Choroid plexus epithelial cell (primary cell): Measurements from ENCODE around the gene HBM.
A peak's percentile ranks its signal among the peaks of the same experiment; 100 is the strongest.
"Not testable (repeated sequence)": the region's sequence is repeated elsewhere in the genome, so short reads cannot be mapped to it uniquely, and the experiment has no call there.

Experiments used
- DNase-seq: peaks from one replicate; pipeline ENCODE4 v3.0.0-alpha.2; 2010; ENCODE audit warnings: low read depth
- H3K4me3 ChIP-seq: 2 replicates; pipeline ENCODE4 v1.5.1; 2011; ENCODE audit warnings: low read depth, mild to moderate bottlenecking, control low read depth, low read length, moderate library complexity
- TF ChIP-seq, protein P1 (sequence below): conservative IDR thresholded peaks from 2 replicates; pipeline ENCODE4 v1.5.1; 2011; ENCODE audit warnings: low read depth, mild to moderate bottlenecking, control low read depth, inconsistent platforms, low read length, moderate library complexity

HBM gene

DNA sequence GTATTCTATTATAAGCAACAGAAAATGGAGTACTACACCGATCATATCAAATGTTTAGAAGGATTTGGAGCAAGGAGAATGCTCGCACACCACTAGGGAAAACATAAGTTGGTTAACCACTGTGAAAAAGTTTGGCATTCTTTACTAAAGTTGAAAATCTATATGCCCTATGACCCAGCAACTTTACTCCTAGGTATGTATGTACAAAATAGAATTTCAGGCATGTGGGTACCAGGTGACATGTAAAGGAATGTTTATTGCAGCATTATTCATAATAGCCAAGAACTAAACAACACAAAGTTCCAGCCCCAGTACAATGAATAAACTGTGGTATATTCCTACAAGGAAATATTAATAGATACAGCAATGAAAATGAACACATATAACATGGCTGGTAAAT lies 19.1 kb upstream of the HBM start:
- TF ChIP-seq, protein P1, sequence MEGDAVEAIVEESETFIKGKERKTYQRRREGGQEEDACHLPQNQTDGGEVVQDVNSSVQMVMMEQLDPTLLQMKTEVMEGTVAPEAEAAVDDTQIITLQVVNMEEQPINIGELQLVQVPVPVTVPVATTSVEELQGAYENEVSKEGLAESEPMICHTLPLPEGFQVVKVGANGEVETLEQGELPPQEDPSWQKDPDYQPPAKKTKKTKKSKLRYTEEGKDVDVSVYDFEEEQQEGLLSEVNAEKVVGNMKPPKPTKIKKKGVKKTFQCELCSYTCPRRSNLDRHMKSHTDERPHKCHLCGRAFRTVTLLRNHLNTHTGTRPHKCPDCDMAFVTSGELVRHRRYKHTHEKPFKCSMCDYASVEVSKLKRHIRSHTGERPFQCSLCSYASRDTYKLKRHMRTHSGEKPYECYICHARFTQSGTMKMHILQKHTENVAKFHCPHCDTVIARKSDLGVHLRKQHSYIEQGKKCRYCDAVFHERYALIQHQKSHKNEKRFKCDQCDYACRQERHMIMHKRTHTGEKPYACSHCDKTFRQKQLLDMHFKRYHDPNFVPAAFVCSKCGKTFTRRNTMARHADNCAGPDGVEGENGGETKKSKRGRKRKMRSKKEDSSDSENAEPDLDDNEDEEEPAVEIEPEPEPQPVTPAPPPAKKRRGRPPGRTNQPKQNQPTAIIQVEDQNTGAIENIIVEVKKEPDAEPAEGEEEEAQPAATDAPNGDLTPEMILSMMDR: no peak
- no peak overlapping the region for H3K4me3 ChIP-seq
- no peak for DNase-seq

DNA sequence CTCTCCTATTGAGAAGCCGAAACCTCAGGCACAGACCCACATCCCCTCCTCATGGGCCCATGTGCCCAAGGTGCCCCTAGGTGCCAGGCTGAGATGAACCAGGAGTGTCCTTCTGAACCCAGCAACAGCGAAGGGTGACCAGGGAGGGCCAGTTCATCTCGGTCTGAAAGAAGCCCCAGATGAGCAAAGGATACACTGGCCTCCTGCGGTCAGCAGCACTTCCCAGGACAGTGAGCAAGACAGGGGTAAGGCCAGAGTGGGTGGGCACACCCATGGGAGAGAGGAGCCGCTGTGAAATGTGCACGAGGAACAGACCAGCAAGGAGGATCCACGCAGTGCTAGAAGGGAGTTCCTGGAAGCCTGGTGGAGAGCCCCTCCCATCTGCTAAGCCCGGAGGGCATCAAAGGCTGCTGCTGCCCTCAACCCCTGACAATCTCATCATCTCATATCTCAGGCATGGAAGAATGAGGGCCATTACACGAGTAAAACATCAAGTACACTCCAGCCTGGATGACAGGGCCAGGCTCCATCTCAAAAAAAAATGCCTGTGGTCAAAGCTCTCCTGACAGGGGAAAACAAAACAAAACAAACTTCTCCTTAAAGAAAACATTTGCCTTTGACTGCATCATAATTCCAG lies 16.6 kb upstream of the HBM start:
- TF ChIP-seq, protein P1: no peak
- DNase-seq: peak; percentile 30
- no peak overlapping the region for H3K4me3 ChIP-seq

DNA sequence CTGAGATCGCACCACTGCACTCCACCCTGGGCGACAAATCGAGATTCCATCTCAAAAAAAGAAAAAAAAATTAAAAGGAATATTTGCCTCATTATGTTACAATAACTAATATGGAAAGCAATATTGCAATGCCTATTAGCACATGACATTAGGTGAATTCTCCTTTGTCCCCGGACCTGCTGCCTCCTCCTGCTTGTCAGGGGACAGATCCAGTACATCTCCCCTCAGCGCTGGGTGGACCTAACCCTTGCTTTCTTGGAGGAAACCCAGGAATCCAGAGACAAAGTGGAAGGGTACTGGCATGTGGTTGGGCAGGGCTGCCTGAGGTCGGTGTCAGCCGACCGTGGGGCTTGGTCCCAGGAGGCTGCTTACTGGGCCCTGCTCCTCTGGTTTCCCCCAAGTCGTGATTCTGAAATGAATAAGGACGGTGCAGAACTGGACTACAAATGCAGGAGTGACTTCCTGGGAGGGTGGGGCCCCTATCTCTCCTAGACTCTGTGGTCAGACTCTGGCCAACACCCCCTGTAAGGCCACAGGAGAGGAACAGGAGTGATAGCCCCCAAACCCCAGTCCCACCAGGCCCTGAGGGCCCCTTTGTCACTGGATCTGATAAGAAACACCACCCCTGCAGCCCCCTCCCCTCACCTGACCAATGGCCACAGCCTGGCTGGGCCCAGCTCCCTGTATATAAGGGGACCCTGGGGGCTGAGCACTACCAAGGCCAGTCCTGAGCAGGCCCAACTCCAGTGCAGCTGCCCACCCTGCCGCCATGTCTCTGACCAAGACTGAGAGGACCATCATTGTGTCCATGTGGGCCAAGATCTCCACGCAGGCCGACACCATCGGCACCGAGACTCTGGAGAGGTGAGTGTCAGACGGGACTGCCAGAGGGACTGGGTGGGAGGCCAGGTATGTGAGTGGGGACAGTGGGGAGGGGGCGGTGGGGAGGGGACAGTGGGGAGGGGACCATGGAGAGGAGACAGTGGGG lies 13.3 kb upstream of the HBM start, which contains the start of gene HBZ:
HBZ (plus strand) TSS at position 504 of the 988 bp plus-strand sequence; CDS start at position 770, 266 bp downstream.
- TF ChIP-seq, protein P1: no peak
- no peak for DNase-seq
- H3K4me3 ChIP-seq: no peak within 1 kb of the TSS

DNA sequence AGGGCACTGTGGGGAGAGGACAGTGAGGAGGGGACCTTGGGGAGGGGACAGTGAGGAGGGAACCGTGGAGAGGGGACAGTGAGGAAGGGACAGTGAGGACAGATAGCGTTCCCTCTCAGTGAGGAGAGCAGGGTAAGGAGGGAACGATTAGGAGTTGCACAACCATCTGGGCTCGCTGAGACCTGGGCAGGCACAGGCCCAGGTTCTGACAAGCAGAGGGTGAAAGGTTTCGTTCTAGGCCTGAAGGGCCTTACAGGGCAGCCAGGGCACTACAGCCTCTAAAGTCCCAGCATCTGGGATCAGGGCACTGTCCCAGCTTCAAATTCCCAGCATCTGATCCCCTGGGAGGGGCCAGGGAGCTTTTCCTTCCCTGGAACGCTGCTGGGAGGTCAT lies 12.7 kb upstream of the HBM start:
- not testable (repeated sequence) for DNase-seq, H3K4me3 ChIP-seq

DNA sequence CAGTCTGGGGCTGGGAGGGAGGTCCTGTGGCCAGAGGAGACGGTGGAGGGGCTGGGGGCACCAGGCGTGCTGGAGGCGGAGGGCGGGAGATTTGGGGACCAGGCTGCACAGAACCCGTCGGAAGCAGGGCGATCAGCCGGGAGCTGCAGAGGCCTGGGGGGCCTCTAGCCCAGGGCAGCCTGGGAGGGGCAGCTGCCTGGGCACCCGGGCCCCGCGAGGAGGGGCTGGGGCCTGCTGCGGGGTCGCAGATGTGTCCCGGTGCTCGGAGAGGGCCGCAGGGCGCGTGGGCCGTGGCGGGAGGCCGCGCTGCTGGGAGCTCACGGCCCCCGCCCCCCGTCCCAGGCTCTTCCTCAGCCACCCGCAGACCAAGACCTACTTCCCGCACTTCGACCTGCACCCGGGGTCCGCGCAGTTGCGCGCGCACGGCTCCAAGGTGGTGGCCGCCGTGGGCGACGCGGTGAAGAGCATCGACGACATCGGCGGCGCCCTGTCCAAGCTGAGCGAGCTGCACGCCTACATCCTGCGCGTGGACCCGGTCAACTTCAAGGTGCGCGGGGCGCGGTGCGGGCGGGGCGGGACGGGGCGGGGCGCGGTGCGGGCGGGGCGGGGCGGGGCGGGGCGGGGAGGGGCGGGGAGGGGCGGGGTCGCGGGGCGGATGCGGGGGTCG lies 12.1 kb upstream of the HBM start:
- H3K4me3 ChIP-seq, DNase-seq: not testable (repeated sequence)

DNA sequence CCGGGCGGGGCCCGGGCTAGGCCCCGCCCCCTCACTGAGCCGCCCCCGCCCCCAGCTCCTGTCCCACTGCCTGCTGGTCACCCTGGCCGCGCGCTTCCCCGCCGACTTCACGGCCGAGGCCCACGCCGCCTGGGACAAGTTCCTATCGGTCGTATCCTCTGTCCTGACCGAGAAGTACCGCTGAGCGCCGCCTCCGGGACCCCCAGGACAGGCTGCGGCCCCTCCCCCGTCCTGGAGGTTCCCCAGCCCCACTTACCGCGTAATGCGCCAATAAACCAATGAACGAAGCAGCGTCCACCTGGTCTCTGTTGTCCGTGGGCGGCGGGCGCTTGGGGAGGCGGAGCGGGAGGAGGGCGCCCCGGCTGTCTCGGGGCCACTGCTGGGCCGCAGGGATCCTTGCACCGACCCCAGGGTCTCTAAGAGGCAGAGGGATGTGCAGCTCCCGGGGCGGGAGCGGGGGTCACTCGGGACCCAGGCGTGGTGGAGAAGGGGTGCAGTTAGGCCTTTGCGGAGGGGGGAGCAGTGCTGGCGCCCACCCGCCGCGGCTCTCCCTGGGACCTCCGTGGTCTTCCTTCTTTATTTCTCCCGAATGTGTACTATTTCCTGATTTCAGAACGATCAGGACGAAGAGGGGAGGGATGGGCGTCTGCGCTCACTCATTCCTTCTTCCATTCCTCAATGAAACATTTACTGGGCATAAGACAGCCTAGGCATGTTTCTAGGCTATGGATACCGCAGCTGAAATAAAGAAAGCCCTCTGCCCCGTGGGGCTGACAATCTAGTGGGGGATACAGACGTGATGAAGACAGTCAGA lies 11.4 kb upstream of the HBM start:
- H3K4me3 ChIP-seq: peak overlapping the region; percentile 56
- DNase-seq: peak; percentile 41
- TF ChIP-seq, protein P1: no peak

DNA sequence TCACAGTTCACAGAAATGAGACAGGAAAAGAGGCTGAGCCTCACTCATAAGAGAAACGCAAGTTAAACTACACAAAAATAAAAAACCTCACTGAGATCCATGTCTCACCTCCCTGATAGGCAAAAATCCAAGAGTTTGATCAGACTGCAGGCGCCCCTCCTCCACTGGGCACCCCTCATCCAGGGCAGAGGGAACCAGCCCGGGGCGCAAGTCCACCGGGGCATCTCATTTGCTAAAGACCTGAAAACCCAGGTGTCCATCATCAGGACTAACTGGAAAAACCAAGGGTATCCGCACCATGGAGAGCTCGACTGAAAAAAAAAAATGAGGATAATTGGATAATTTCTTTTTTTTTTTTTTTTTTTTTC lies 10.8 kb upstream of the HBM start:
- peak overlapping the region; percentile 8 for H3K4me3 ChIP-seq

More for the DNA sequence above, 10.8 kb upstream of the HBM start:
- TF ChIP-seq, protein P1: no peak
- no peak for DNase-seq
